Measurements from ENCODE around the gene KCNC2. TPM values are rescaled to one million over a fixed set of nuclear protein-coding genes. Genes with fewer than 3 reads are reported as not detected.

Gene KCNC2
- total RNA-seq, 2 experiments from 2014 or later, result not detected

- H3K4me1 Mint-ChIP-seq (ENCODE audit: low read depth), result no peaks in the 10 kb centered on the region
- intact Hi-C loops (cut with micrococcal nuclease), result no loop called here
- no peaks in the 10 kb centered on the region for H3K27me3 Mint-ChIP-seq
- POLR2A ChIA-PET, result no interaction called here
- no peak for DNase-seq
- H3K4me3 Mint-ChIP-seq, result no peak overlapping the region
- H3K9me3 Mint-ChIP-seq, result no peaks in the 10 kb centered on the region
- H3K36me3 Mint-ChIP-seq, result no peaks in the 10 kb centered on the region
- no peak overlapping the region for H3K27ac Mint-ChIP-seq
- CTCF ChIA-PET, result no interaction called here
Measured at GRCh38 chr12:75139196-75139595, 70.4 kb downstream of the KCNC2 start.

GRCh38 chr12:75137896-75138295 is 71.7 kb downstream of the KCNC2 start:
- Mint-ChIP-seq H3K27ac (no peak overlapping the region), H3K27me3 (no peaks in the 10 kb centered on the region), H3K36me3 (no peaks in the 10 kb centered on the region), H3K9me3 (no peaks in the 10 kb centered on the region), H3K4me1 (ENCODE audit: low read depth) (no peaks in the 10 kb centered on the region), H3K4me3 (no peak overlapping the region)
- CTCF ChIA-PET, result no interaction called here
- no peak for DNase-seq
- intact Hi-C loops (cut with micrococcal nuclease), result no loop called here
- POLR2A ChIA-PET, result no interaction called here

- ChIA-PET POLR2A (no interaction called here), CTCF (interaction anchor here (0.6 kb wide), 1 partner anchor 1514 kb away, joined by 3 read pairs; no protein-coding TSS in a partner anchor)
- no peaks in the 10 kb centered on the region for H3K9me3 Mint-ChIP-seq
- no peak overlapping the region for H3K4me3 Mint-ChIP-seq
- H3K27me3 Mint-ChIP-seq, result no peaks in the 10 kb centered on the region
- intact Hi-C loops (cut with micrococcal nuclease), result no loop called here
- H3K4me1 Mint-ChIP-seq (ENCODE audit: low read depth), result no peaks in the 10 kb centered on the region
- no peak overlapping the region for H3K27ac Mint-ChIP-seq
- no peaks in the 10 kb centered on the region for H3K36me3 Mint-ChIP-seq
- DNase-seq, result no peak
Measured at GRCh38 chr12:75135026-75135425, 74.6 kb downstream of the KCNC2 start.

- Mint-ChIP-seq H3K36me3 (no peaks in the 10 kb centered on the region), H3K4me3 (no peak overlapping the region), H3K4me1 (ENCODE audit: low read depth) (no peaks in the 10 kb centered on the region), H3K27ac (no peak overlapping the region), H3K9me3 (no peaks in the 10 kb centered on the region), H3K27me3 (no peaks in the 10 kb centered on the region)
- POLR2A ChIA-PET, result no interaction called here
- CTCF ChIA-PET, result interaction anchor here (0.6 kb wide), 1 partner anchor 31 kb away, joined by 3 read pairs; no protein-coding TSS in a partner anchor
- intact Hi-C loops (cut with micrococcal nuclease), result no loop called here
- DNase-seq, result no peak
Measured at GRCh38 chr12:75130811-75131210, 78.8 kb downstream of the KCNC2 start.

- CTCF ChIA-PET, result no interaction called here
- POLR2A ChIA-PET, result no interaction called here
Measured at GRCh38 chr12:75129275-75129674, 80.4 kb downstream of the KCNC2 start.

GRCh38 chr12:75121036-75121705 is 88.5 kb downstream of the KCNC2 start:
- H3K36me3 Mint-ChIP-seq, result no peaks in the 10 kb centered on the region
- no peaks in the 10 kb centered on the region for H3K4me1 Mint-ChIP-seq (ENCODE audit: low read depth)
- no peaks in the 10 kb centered on the region for H3K9me3 Mint-ChIP-seq
- no peaks in the 10 kb centered on the region for H3K27me3 Mint-ChIP-seq
- ChIA-PET POLR2A (no interaction called here), CTCF (no interaction called here)
- H3K4me3 Mint-ChIP-seq, result no peak overlapping the region
- intact Hi-C loops (cut with micrococcal nuclease), result no loop called here
- no peak overlapping the region for H3K27ac Mint-ChIP-seq
- DNase-seq, result no peak

More at GRCh38 chr12:75129275-75129674, 80.4 kb downstream of the KCNC2 start:
- Mint-ChIP-seq H3K4me1 (ENCODE audit: low read depth) (no peaks in the 10 kb centered on the region), H3K36me3 (no peaks in the 10 kb centered on the region), H3K4me3 (no peak overlapping the region), H3K27me3 (no peaks in the 10 kb centered on the region), H3K9me3 (no peaks in the 10 kb centered on the region), H3K27ac (no peak overlapping the region)
- intact Hi-C loops (cut with micrococcal nuclease), result no loop called here
- no peak for DNase-seq

GRCh38 chr12:75120311-75120711 is 89.3 kb downstream of the KCNC2 start:
- CTCF ChIA-PET, result no interaction called here
- intact Hi-C loops (cut with micrococcal nuclease), result no loop called here
- DNase-seq, result no peak

GRCh38 chr12:75116646-75117198 is 92.9 kb downstream of the KCNC2 start:
- ChIA-PET POLR2A (no interaction called here), CTCF (no interaction called here)
- H3K36me3 Mint-ChIP-seq, result no peaks in the 10 kb centered on the region
- H3K4me1 Mint-ChIP-seq (ENCODE audit: low read depth), result no peaks in the 10 kb centered on the region
- no peak overlapping the region for H3K4me3 Mint-ChIP-seq
- no peaks in the 10 kb centered on the region for H3K27me3 Mint-ChIP-seq
- no peak overlapping the region for H3K27ac Mint-ChIP-seq
- intact Hi-C loops (cut with micrococcal nuclease), result no loop called here
- DNase-seq, result no peak
- no peaks in the 10 kb centered on the region for H3K9me3 Mint-ChIP-seq

More at GRCh38 chr12:75120311-75120711, 89.3 kb downstream of the KCNC2 start:
- POLR2A ChIA-PET, result no interaction called here
- H3K27ac Mint-ChIP-seq, result no peak overlapping the region
- H3K4me3 Mint-ChIP-seq, result no peak overlapping the region
- H3K27me3 Mint-ChIP-seq, result no peaks in the 10 kb centered on the region
- H3K9me3 Mint-ChIP-seq, result no peaks in the 10 kb centered on the region
- H3K4me1 Mint-ChIP-seq (ENCODE audit: low read depth), result no peaks in the 10 kb centered on the region
- no peaks in the 10 kb centered on the region for H3K36me3 Mint-ChIP-seq

GRCh38 chr12:75115748-75116147 is 93.9 kb downstream of the KCNC2 start:
- DNase-seq, result no peak
- Mint-ChIP-seq H3K9me3 (no peaks in the 10 kb centered on the region), H3K27ac (no peak overlapping the region), H3K4me1 (ENCODE audit: low read depth) (no peaks in the 10 kb centered on the region), H3K4me3 (no peak overlapping the region), H3K27me3 (no peaks in the 10 kb centered on the region), H3K36me3 (no peaks in the 10 kb centered on the region)
- ChIA-PET POLR2A (no interaction called here), CTCF (no interaction called here)
- intact Hi-C loops (cut with micrococcal nuclease), result no loop called here

GRCh38 chr12:75103822-75104221 is 105.8 kb downstream of the KCNC2 start:
- intact Hi-C loops (cut with micrococcal nuclease), result no loop called here
- no peak overlapping the region for H3K4me3 Mint-ChIP-seq
- CTCF ChIA-PET, result no interaction called here
- no peak overlapping the region for H3K27ac Mint-ChIP-seq
- POLR2A ChIA-PET, result no interaction called here
- H3K36me3 Mint-ChIP-seq, result no peaks in the 10 kb centered on the region
- no peaks in the 10 kb centered on the region for H3K4me1 Mint-ChIP-seq (ENCODE audit: low read depth)
- H3K9me3 Mint-ChIP-seq, result no peaks in the 10 kb centered on the region
- H3K27me3 Mint-ChIP-seq, result no peaks in the 10 kb centered on the region
- no peak for DNase-seq

GRCh38 chr12:75101781-75102180 is 107.9 kb downstream of the KCNC2 start:
- Mint-ChIP-seq H3K4me3 (no peak overlapping the region), H3K9me3 (no peaks in the 10 kb centered on the region), H3K36me3 (no peaks in the 10 kb centered on the region), H3K4me1 (ENCODE audit: low read depth) (no peaks in the 10 kb centered on the region), H3K27me3 (no peaks in the 10 kb centered on the region), H3K27ac (no peak overlapping the region)
- ChIA-PET POLR2A (no interaction called here), CTCF (no interaction called here)
- DNase-seq, result no peak
- intact Hi-C loops (cut with micrococcal nuclease), result no loop called here

GRCh38 chr12:75099210-75099609 is 110.4 kb downstream of the KCNC2 start:
- no peak for DNase-seq
- CTCF ChIA-PET, result interaction anchor here (0.6 kb wide), 1 partner anchor 31 kb away, joined by 3 read pairs; no protein-coding TSS in a partner anchor
- intact Hi-C loops (cut with micrococcal nuclease), result no loop called here
- Mint-ChIP-seq H3K27me3 (no peaks in the 10 kb centered on the region), H3K36me3 (no peaks in the 10 kb centered on the region), H3K9me3 (no peaks in the 10 kb centered on the region), H3K27ac (no peak overlapping the region), H3K4me3 (no peak overlapping the region), H3K4me1 (ENCODE audit: low read depth) (no peaks in the 10 kb centered on the region)
- POLR2A ChIA-PET, result no interaction called here

GRCh38 chr12:75097003-75097402 is 112.6 kb downstream of the KCNC2 start:
- no peak for DNase-seq
- CTCF ChIA-PET, result no interaction called here
- Mint-ChIP-seq H3K27ac (no peak overlapping the region), H3K36me3 (no peaks in the 10 kb centered on the region), H3K9me3 (no peaks in the 10 kb centered on the region), H3K4me1 (ENCODE audit: low read depth) (no peaks in the 10 kb centered on the region), H3K4me3 (no peak overlapping the region), H3K27me3 (no peaks in the 10 kb centered on the region)
- intact Hi-C loops (cut with micrococcal nuclease), result no loop called here
- POLR2A ChIA-PET, result no interaction called here

Measured in activated CD4-positive, alpha-beta memory T cell treated with anti-CD3 and anti-CD28 coated beads for 36 hours (primary cell).